K562 (cell line): ENCODE results near the gene ACTR8. TPM values are rescaled to one million over a fixed set of nuclear protein-coding genes. Genes with fewer than 3 reads are reported as not detected.

Source experiments
- ARHGAP35 ChIP-seq: fragments of 450-650 bp; IDR thresholded peaks from 2 replicates; pipeline ENCODE4 v1.6.1; 2018; ENCODE audit not compliant: partially characterized antibody
- C11orf30 ChIP-seq: fragments of 450-650 bp; IDR thresholded peaks from 2 replicates; pipeline ENCODE4 v1.6.1; 2016; ENCODE audit warnings: low read depth, mild to moderate bottlenecking
- ETV6 ChIP-seq, 3 experiments: fragments of 150-350 bp in 1 of 3; sonication (generic) in 1 of 3; formaldehyde crosslinking in 1 of 3; IDR thresholded peaks; 2 replicates each; pipeline versions ENCODE4 v1.6.1 to v1.8.0; 2014 to 2022; ENCODE audit warnings: borderline replicate concordance in 2 of 3, low read depth in 2 of 3, antibody characterized with exemption in 1 of 3, low read length in 1 of 3, mild to moderate bottlenecking in 1 of 3, missing genetic modification reagents in 1 of 3
- IRF2 ChIP-seq: sonication (generic); formaldehyde crosslinking; IDR thresholded peaks from 2 replicates; pipeline ENCODE4 v1.8.1; 2022; ENCODE audit warnings: mild to moderate bottlenecking, missing genetic modification reagents
- MAZ ChIP-seq, 2 experiments: fragments of 450-650 bp in 1 of 2; sonication (generic) in 1 of 2; formaldehyde crosslinking; IDR thresholded peaks in 1 of 2; conservative IDR thresholded peaks in 1 of 2; 2 replicates each; pipeline versions ENCODE4 v1.4.0 to v1.5.0; 2020; ENCODE audit warnings: mild to moderate bottlenecking in 1 of 2, missing genetic modification reagents in 1 of 2
- NELFE ChIP-seq: IDR thresholded peaks from 2 replicates; pipeline ENCODE4 v1.6.1; 2011; ENCODE audit warnings: mild to moderate bottlenecking; ENCODE audit not compliant: insufficient read depth, insufficient read length
- POLR3G ChIP-seq: IDR thresholded peaks from 2 replicates; pipeline ENCODE4 v1.6.1; 2011; ENCODE audit not compliant: insufficient read length, insufficient replicate concordance; ENCODE audit errors: extremely low read depth
- RBM34 ChIP-seq: fragments of 200-400 bp; formaldehyde crosslinking; IDR thresholded peaks from 2 replicates; pipeline ENCODE4 v1.6.1; 2018; ENCODE audit warnings: low read length, borderline replicate concordance; ENCODE audit not compliant: insufficient read depth
- RFX1 ChIP-seq: fragments of 450-650 bp; IDR thresholded peaks from 2 replicates; pipeline ENCODE4 v1.6.1; 2016; ENCODE audit warnings: mild to moderate bottlenecking, moderate library complexity
- SFPQ ChIP-seq: fragments of 200-400 bp; formaldehyde crosslinking; IDR thresholded peaks from 2 replicates; pipeline ENCODE4 v1.6.1; 2017; ENCODE audit warnings: mild to moderate bottlenecking, low read depth, low read length, moderate library complexity
- TEAD1 ChIP-seq, 2 experiments: fragments of 450-650 bp in 1 of 2; sonication (generic) in 1 of 2; formaldehyde crosslinking; IDR thresholded peaks; 2 replicates each; pipeline versions ENCODE4 v1.4.0 to v1.8.0; 2020 to 2022; ENCODE audit warnings: mild to moderate bottlenecking in 2 of 2, missing genetic modification reagents in 1 of 2
- YY1 ChIP-seq, 3 experiments: IDR thresholded peaks; 2 replicates each; pipeline ENCODE4 v1.6.1; 2011; ENCODE audit warnings: low read length in 2 of 3, mild to moderate bottlenecking in 2 of 3, moderate library complexity in 2 of 3, borderline replicate concordance in 1 of 3, control low read depth in 1 of 3, low read depth in 1 of 3; ENCODE audit not compliant: insufficient read depth in 3 of 3, insufficient replicate concordance in 2 of 3, control insufficient read depth in 1 of 3, insufficient read length in 1 of 3; ENCODE audit errors: extremely low read depth in 1 of 3
- ZFP36 ChIP-seq: fragments of 150-350 bp; IDR thresholded peaks from 2 replicates; pipeline ENCODE4 v1.6.1; 2018; ENCODE audit warnings: low read length, low read depth; ENCODE audit not compliant: partially characterized antibody
- ZNF408 ChIP-seq: fragments of 250-450 bp; sonication (Bioruptor Pico); IDR thresholded peaks from 2 replicates; pipeline ENCODE4 v1.4.0; 2020; ENCODE audit warnings: low read depth, mild to moderate bottlenecking, moderate library complexity
- ZNF57 ChIP-seq: fragments of 450-650 bp; formaldehyde crosslinking; IDR thresholded peaks from 2 replicates; pipeline ENCODE4 v1.4.0; 2020; ENCODE audit warnings: mild to moderate bottlenecking, moderate library complexity
- polyA plus RNA-seq, 8 experiments: library from polyadenylated mRNA; depleted of rRNA in 4 of 8; stranded (reverse) in 5 of 8; unstranded in 3 of 8; fragments of >200 nt; fragmentation: Nextera tagmentation in 2 of 8; fragmentation: Illumina TruSeq in 1 of 8; extraction: Ambion mirVana in 2 of 8; extraction: Trizol in 1 of 8; gene quantifications; 2 replicates each; pipeline versions ENCODE4 v1.2.1 to v1.2.3, GENCODE V29; 2011 to 2014; ENCODE audit warnings: inconsistent platforms in 1 of 8, missing spikeins in 1 of 8
- total RNA-seq, 7 experiments: library from RNA; depleted of rRNA in 6 of 7; stranded (reverse); fragments of >200 nt in 6 of 7; fragmentation: Illumina TruSeq in 2 of 7; extraction: Trizol in 2 of 7; gene quantifications; 2 replicates each; pipeline versions ENCODE4 v1.2.1 to v1.2.3, GENCODE V29; 2011 to 2021; ENCODE audit warnings: low replicate concordance in 1 of 7
- TF ChIP-seq, protein P1 (sequence below): fragments of 200-800 bp; sonication (Bioruptor generic); IDR thresholded peaks from 2 replicates; pipeline ENCODE4 v1.6.1; 2017; ENCODE audit warnings: missing genetic modification characterization, missing compliant biosample characterization
- TF ChIP-seq, protein P2 (sequence below): fragments of 450-650 bp; IDR thresholded peaks from one replicate; pipeline ENCODE4 v1.6.1; 2018; ENCODE audit warnings: mild to moderate bottlenecking, moderate library complexity; ENCODE audit not compliant: partially characterized antibody
- TF ChIP-seq, protein P3 (sequence below): fragments of 200-800 bp; sonication (Bioruptor generic); IDR thresholded peaks from 2 replicates; pipeline ENCODE4 v1.6.1; 2017; ENCODE audit warnings: missing genetic modification characterization, missing compliant biosample characterization

The ACTR8 gene
- total and polyA plus RNA-seq, 9 of the 15 experiments (the other 6 are each of a cell fraction or from before 2014, with no cell fraction given): 4.8 to 24.2 (median 17.5) TPM

GRCh38 chr3:53881691-53882593 is at the start of gene ACTR8 (continued):
- TF ChIP-seq, protein P1, sequence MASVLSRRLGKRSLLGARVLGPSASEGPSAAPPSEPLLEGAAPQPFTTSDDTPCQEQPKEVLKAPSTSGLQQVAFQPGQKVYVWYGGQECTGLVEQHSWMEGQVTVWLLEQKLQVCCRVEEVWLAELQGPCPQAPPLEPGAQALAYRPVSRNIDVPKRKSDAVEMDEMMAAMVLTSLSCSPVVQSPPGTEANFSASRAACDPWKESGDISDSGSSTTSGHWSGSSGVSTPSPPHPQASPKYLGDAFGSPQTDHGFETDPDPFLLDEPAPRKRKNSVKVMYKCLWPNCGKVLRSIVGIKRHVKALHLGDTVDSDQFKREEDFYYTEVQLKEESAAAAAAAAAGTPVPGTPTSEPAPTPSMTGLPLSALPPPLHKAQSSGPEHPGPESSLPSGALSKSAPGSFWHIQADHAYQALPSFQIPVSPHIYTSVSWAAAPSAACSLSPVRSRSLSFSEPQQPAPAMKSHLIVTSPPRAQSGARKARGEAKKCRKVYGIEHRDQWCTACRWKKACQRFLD: no peak
- TF ChIP-seq ZNF408 (CRISPR knock-in tag): no peak
- no peak for TF ChIP-seq POLR3G
- TF ChIP-seq RFX1: no peak
- TF ChIP-seq IRF2: no peak
- peak; percentile 63 to 68 for TF ChIP-seq MAZ (CRISPR knock-in tag; conservative IDR thresholded peaks at IDR 0.05 in 1 of 2, IDR thresholded peaks at IDR 0.05 in 1 of 2)
- peak; percentile 90 to 97 (median 97) for TF ChIP-seq YY1 (IDR thresholded peaks at IDR 0.05; ENCODE audit: borderline replicate concordance in 1 of 3, control insufficient read depth in 1 of 3, extremely low read depth in 1 of 3, insufficient read depth in 3 of 3, insufficient read length in 1 of 3, insufficient replicate concordance in 2 of 3, low read depth in 1 of 3, low read length in 2 of 3)
- no peak for TF ChIP-seq TEAD1 (CRISPR knock-in tag; IDR thresholded peaks at IDR 0.05)
- TF ChIP-seq, protein P2, sequence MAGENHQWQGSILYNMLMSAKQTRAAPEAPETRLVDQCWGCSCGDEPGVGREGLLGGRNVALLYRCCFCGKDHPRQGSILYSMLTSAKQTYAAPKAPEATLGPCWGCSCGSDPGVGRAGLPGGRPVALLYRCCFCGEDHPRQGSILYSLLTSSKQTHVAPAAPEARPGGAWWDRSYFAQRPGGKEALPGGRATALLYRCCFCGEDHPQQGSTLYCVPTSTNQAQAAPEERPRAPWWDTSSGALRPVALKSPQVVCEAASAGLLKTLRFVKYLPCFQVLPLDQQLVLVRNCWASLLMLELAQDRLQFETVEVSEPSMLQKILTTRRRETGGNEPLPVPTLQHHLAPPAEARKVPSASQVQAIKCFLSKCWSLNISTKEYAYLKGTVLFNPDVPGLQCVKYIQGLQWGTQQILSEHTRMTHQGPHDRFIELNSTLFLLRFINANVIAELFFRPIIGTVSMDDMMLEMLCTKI: no peak
- no peak for TF ChIP-seq C11orf30
- TF ChIP-seq SFPQ: no peak
- no peak for TF ChIP-seq ZNF57 (CRISPR knock-in tag)
- TF ChIP-seq, protein P3, sequence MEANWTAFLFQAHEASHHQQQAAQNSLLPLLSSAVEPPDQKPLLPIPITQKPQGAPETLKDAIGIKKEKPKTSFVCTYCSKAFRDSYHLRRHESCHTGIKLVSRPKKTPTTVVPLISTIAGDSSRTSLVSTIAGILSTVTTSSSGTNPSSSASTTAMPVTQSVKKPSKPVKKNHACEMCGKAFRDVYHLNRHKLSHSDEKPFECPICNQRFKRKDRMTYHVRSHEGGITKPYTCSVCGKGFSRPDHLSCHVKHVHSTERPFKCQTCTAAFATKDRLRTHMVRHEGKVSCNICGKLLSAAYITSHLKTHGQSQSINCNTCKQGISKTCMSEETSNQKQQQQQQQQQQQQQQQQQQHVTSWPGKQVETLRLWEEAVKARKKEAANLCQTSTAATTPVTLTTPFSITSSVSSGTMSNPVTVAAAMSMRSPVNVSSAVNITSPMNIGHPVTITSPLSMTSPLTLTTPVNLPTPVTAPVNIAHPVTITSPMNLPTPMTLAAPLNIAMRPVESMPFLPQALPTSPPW (CRISPR knock-in tag): peak; percentile 91
- no peak for TF ChIP-seq ZFP36
- no peak for TF ChIP-seq ARHGAP35
- no peak for TF ChIP-seq NELFE
- no peak for TF ChIP-seq ETV6 (IDR thresholded peaks at IDR 0.05; ENCODE audit: borderline replicate concordance in 1 of 2, low read depth in 2 of 2, low read length in 1 of 2)
- TF ChIP-seq ETV6 (CRISPR knock-in tag; IDR thresholded peaks at IDR 0.05; ENCODE audit: borderline replicate concordance): no peak
- no peak for TF ChIP-seq RBM34
